ENCODE results near the gene KIAA1217.

DNA sequence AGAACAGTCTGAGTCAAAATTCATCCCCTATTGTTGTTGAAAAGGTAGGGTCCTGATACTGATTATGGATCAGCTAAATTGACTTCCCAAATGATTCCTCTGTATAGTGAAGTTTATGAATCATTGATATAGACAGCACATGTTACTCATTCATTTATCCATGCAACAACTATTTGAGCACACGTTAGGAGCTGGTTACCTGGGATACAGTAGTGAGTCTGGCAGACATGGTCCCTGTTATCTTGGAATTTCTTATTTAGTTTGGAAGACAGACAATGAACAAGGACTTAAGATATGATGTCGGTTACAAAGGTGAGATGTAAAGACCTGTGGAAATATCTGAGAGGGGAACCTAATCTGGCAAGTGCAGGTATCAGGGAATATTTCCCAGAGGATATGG is 28.0 kb upstream of the KIAA1217 start:
- TF ChIP-seq, protein P1, sequence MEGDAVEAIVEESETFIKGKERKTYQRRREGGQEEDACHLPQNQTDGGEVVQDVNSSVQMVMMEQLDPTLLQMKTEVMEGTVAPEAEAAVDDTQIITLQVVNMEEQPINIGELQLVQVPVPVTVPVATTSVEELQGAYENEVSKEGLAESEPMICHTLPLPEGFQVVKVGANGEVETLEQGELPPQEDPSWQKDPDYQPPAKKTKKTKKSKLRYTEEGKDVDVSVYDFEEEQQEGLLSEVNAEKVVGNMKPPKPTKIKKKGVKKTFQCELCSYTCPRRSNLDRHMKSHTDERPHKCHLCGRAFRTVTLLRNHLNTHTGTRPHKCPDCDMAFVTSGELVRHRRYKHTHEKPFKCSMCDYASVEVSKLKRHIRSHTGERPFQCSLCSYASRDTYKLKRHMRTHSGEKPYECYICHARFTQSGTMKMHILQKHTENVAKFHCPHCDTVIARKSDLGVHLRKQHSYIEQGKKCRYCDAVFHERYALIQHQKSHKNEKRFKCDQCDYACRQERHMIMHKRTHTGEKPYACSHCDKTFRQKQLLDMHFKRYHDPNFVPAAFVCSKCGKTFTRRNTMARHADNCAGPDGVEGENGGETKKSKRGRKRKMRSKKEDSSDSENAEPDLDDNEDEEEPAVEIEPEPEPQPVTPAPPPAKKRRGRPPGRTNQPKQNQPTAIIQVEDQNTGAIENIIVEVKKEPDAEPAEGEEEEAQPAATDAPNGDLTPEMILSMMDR (IDR thresholded peaks at IDR 0.05) = no peak
- TF ChIP-seq, protein P2, sequence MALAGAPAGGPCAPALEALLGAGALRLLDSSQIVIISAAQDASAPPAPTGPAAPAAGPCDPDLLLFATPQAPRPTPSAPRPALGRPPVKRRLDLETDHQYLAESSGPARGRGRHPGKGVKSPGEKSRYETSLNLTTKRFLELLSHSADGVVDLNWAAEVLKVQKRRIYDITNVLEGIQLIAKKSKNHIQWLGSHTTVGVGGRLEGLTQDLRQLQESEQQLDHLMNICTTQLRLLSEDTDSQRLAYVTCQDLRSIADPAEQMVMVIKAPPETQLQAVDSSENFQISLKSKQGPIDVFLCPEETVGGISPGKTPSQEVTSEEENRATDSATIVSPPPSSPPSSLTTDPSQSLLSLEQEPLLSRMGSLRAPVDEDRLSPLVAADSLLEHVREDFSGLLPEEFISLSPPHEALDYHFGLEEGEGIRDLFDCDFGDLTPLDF (CRISPR knock-in tag; IDR thresholded peaks at IDR 0.05) = no peak
- TF ChIP-seq ETV6 (CRISPR knock-in tag; IDR thresholded peaks at IDR 0.05) = no peak
- TF ChIP-seq, protein P3, sequence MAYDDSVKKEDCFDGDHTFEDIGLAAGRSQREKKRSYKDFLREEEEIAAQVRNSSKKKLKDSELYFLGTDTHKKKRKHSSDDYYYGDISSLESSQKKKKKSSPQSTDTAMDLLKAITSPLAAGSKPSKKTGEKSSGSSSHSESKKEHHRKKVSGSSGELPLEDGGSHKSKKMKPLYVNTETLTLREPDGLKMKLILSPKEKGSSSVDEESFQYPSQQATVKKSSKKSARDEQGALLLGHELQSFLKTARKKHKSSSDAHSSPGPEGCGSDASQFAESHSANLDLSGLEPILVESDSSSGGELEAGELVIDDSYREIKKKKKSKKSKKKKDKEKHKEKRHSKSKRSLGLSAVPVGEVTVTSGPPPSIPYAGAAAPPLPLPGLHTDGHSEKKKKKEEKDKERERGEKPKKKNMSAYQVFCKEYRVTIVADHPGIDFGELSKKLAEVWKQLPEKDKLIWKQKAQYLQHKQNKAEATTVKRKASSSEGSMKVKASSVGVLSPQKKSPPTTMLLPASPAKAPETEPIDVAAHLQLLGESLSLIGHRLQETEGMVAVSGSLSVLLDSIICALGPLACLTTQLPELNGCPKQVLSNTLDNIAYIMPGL (CRISPR knock-in tag; IDR thresholded peaks at IDR 0.05) = no peak
- TF ChIP-seq CREB1 (CRISPR knock-in tag; IDR thresholded peaks at IDR 0.05) = no peak
- no peak for TF ChIP-seq ESRRA (CRISPR knock-in tag; IDR thresholded peaks at IDR 0.05; ENCODE audit: borderline replicate concordance)
- TF ChIP-seq, protein P4, sequence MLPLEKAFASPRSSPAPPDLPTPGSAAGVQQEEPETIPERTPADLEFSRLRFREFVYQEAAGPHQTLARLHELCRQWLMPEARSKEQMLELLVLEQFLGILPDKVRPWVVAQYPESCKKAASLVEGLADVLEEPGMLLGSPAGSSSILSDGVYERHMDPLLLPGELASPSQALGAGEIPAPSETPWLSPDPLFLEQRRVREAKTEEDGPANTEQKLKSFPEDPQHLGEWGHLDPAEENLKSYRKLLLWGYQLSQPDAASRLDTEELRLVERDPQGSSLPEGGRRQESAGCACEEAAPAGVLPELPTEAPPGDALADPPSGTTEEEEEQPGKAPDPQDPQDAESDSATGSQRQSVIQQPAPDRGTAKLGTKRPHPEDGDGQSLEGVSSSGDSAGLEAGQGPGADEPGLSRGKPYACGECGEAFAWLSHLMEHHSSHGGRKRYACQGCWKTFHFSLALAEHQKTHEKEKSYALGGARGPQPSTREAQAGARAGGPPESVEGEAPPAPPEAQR (CRISPR knock-in tag; IDR thresholded peaks at IDR 0.05) = no peak
- no peak for TF ChIP-seq RELA (CRISPR knock-in tag; IDR thresholded peaks at IDR 0.05; ENCODE audit: borderline replicate concordance)
- no peak for TF ChIP-seq JUN (CRISPR knock-in tag; IDR thresholded peaks at IDR 0.05)
